ENCODE data around the gene CSGALNACT2. TPM values are rescaled to one million over a fixed set of nuclear protein-coding genes. Genes with fewer than 3 reads are reported as not detected.

Gene CSGALNACT2
- total and polyA plus RNA-seq, 10 of the 15 experiments (the other 5 are each of a cell fraction or from before 2014, with no cell fraction given) = 2.5 to 12.6 (median 8.7) TPM

DNA sequence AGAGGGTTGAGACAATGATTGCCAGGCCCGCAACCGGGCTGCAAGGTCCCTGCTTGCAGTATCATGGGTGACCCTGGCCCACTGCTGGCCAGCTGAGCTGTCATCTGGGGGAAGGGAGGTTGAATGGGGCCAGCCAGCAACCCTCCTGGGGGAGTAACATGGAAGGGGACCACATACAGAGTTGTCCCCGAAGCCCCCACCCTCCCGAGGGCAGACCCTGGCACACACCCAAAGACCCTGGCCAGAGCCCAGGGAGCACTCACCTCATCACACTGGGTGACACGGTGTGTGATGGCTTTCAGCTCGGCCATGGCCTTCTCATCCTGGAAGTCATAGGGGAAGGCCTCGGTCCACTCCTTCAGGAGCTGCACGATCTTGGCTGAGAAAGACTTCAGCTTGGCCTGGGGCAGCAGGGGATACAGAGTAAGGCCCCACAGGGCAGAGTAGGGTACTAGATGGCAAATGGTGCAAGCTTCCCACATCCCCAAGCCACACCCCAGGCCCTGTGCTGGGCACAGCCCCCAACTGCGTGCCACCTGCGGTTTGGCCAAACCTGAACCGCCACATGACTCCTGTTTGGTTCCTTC is 63.4 kb downstream of the CSGALNACT2 start:
- Histone ChIP-seq H3K4me1 (ENCODE audit: control insufficient read depth, insufficient read depth, low read length) (no peaks in the 10 kb centered on the region), H3K36me3 (ENCODE audit: control insufficient read depth in 2 of 2, insufficient read depth in 2 of 2, low read length in 1 of 2) (no peaks in the 10 kb centered on the region), H3K27ac (ENCODE audit: control insufficient read depth, insufficient read depth) (no peak overlapping the region), H2AFZ (ENCODE audit: control insufficient read depth, low read depth, low read length) (no peak overlapping the region), H3K79me2 (ENCODE audit: control insufficient read depth, insufficient read depth, low read length) (no peaks in the 10 kb centered on the region), H3K4me3 (no peak overlapping the region), H3K9me3 (replicated peaks; ENCODE audit: control insufficient read depth, insufficient read depth, low read length) (no peaks in the 10 kb centered on the region), H3K4me2 (ENCODE audit: control insufficient read depth, insufficient read depth) (no peak overlapping the region; the same call in 1 of the 2 replicates), H3K9ac (ENCODE audit: control insufficient read depth, insufficient read depth, low read length) (no peak overlapping the region), H4K20me1 (ENCODE audit: control insufficient read depth, insufficient read depth) (peaks cover 2% of the 10 kb centered on the region; the same call in 1 of the 2 replicates), H3K27me3 (replicated peaks in 1 of 2; ENCODE audit: control insufficient read depth in 2 of 2, insufficient read depth in 2 of 2, low read length in 1 of 2) (no peaks in the 10 kb centered on the region)
- ChIA-PET SMC1A (ENCODE audit: uncharacterized antibody, unreplicated experiment) (interaction anchor here (1.0 to 1.7 kb wide), 3 partner anchors 12 to 81 kb away, joined by 3 to 4 read pairs (median 3); no protein-coding TSS in a partner anchor), CTCF (interaction anchor here (0.7 to 5.9 kb wide), 18 partner anchors 8 to 168 kb away, joined by 3 to 60 read pairs (median 4); no protein-coding TSS in a partner anchor), RAD21 (ENCODE audit: unreplicated experiment) (interaction anchor here (1.4 to 1.5 kb wide), 2 partner anchors 54 to 63 kb away, joined by 3 to 10 read pairs; partner anchors contain the start of gene CSGALNACT2), POLR2A (interaction anchor here (0.6 kb wide), 1 partner anchor 19 kb away, joined by 3 read pairs; no protein-coding TSS in a partner anchor)
- TF ChIP-seq STAT3 (IDR thresholded peaks at IDR 0.05; ENCODE audit: low read depth, low read length) (no peak), PML (IDR thresholded peaks at IDR 0.05; ENCODE audit: low read length) (no peak), ZBED1 (IDR thresholded peaks at IDR 0.05; ENCODE audit: borderline replicate concordance) (no peak), SMARCA5 (IDR thresholded peaks at IDR 0.05) (no peak), EZH2 (IDR thresholded peaks at IDR 0.05; ENCODE audit: borderline replicate concordance, control insufficient read depth, low read depth, low read length) (no peak), SRF (IDR thresholded peaks at IDR 0.05; ENCODE audit: low read depth in 2 of 2, low read length in 2 of 2) (no peak), MTA2 (IDR thresholded peaks at IDR 0.05; ENCODE audit: low read depth) (no peak), NR2C1 (IDR thresholded peaks at IDR 0.05) (no peak), PAX5 (IDR thresholded peaks at IDR 0.05; ENCODE audit: borderline replicate concordance, low read depth, low read length) (no peak), BCL11A (IDR thresholded peaks at IDR 0.05; ENCODE audit: low read depth, low read length) (no peak), RFX5 (IDR thresholded peaks at IDR 0.05; ENCODE audit: low read depth, low read length) (no peak), RAD21 (IDR thresholded peaks at IDR 0.05; ENCODE audit: insufficient read depth, low read depth, low read length) (no peak)
- TF ChIP-seq, protein P1, sequence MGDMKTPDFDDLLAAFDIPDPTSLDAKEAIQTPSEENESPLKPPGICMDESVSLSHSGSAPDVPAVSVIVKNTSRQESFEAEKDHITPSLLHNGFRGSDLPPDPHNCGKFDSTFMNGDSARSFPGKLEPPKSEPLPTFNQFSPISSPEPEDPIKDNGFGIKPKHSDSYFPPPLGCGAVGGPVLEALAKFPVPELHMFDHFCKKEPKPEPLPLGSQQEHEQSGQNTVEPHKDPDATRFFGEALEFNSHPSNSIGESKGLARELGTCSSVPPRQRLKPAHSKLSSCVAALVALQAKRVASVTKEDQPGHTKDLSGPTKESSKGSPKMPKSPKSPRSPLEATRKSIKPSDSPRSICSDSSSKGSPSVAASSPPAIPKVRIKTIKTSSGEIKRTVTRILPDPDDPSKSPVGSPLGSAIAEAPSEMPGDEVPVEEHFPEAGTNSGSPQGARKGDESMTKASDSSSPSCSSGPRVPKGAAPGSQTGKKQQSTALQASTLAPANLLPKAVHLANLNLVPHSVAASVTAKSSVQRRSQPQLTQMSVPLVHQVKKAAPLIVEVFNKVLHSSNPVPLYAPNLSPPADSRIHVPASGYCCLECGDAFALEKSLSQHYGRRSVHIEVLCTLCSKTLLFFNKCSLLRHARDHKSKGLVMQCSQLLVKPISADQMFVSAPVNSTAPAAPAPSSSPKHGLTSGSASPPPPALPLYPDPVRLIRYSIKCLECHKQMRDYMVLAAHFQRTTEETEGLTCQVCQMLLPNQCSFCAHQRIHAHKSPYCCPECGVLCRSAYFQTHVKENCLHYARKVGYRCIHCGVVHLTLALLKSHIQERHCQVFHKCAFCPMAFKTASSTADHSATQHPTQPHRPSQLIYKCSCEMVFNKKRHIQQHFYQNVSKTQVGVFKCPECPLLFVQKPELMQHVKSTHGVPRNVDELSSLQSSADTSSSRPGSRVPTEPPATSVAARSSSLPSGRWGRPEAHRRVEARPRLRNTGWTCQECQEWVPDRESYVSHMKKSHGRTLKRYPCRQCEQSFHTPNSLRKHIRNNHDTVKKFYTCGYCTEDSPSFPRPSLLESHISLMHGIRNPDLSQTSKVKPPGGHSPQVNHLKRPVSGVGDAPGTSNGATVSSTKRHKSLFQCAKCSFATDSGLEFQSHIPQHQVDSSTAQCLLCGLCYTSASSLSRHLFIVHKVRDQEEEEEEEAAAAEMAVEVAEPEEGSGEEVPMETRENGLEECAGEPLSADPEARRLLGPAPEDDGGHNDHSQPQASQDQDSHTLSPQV (IDR thresholded peaks at IDR 0.05) = no peak
- TF ChIP-seq, protein P2, sequence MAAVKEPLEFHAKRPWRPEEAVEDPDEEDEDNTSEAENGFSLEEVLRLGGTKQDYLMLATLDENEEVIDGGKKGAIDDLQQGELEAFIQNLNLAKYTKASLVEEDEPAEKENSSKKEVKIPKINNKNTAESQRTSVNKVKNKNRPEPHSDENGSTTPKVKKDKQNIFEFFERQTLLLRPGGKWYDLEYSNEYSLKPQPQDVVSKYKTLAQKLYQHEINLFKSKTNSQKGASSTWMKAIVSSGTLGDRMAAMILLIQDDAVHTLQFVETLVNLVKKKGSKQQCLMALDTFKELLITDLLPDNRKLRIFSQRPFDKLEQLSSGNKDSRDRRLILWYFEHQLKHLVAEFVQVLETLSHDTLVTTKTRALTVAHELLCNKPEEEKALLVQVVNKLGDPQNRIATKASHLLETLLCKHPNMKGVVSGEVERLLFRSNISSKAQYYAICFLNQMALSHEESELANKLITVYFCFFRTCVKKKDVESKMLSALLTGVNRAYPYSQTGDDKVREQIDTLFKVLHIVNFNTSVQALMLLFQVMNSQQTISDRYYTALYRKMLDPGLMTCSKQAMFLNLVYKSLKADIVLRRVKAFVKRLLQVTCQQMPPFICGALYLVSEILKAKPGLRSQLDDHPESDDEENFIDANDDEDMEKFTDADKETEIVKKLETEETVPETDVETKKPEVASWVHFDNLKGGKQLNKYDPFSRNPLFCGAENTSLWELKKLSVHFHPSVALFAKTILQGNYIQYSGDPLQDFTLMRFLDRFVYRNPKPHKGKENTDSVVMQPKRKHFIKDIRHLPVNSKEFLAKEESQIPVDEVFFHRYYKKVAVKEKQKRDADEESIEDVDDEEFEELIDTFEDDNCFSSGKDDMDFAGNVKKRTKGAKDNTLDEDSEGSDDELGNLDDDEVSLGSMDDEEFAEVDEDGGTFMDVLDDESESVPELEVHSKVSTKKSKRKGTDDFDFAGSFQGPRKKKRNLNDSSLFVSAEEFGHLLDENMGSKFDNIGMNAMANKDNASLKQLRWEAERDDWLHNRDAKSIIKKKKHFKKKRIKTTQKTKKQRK (IDR thresholded peaks at IDR 0.05; ENCODE audit: low read depth, low read length) = no peak
- BruUV-seq (replicated peaks) = no TSS peak
- ATAC-seq = no peak
- WGBS (ENCODE audit: insufficient coverage, insufficient replicate concordance, low lambda C conversion rate, missing lambda C conversion rate) = 74% methylated on average over 11 of the region's 11 CpGs
- DNase-seq (ENCODE audit: low read depth, low spot score) = no peak
- intact Hi-C loops (cut with micrococcal nuclease; ENCODE audit: unreplicated experiment) = loop anchor here (5.0 to 10.0 kb wide), 2 partner anchors 143 to 261 kb away; no protein-coding TSS in a partner anchor
- in situ Hi-C loops (cut with MboI) = loop anchor here (10.0 to 25.0 kb wide), 2 partner anchors 161 to 263 kb away; partner anchors contain the start of gene FXYD4
- no peak for FAIRE-seq
